Fibroblast of lung (primary cell): ENCODE data around the gene SLC17A5. TPM values are rescaled to one million over a fixed set of nuclear protein-coding genes. Genes with fewer than 3 reads are reported as not detected.
A peak's percentile ranks its signal among the peaks of the same experiment; 100 is the strongest.

Experiments
- DNase-seq, 2 donors: peaks; one replicate each; pipeline versions ENCODE4 v3.0.0 to v3.0.0-alpha.2; 2010; ENCODE audit warnings: low read depth in 2 of 2
- H2AFZ ChIP-seq: 2 replicates; pipeline ENCODE4 v1.5.1; 2012; ENCODE audit warnings: low read length, control low read depth, inconsistent platforms
- H3K27ac ChIP-seq: 2 replicates; pipeline ENCODE4 v1.5.1; 2011; ENCODE audit warnings: low read length, control low read depth; ENCODE audit not compliant: insufficient read depth
- H3K27me3 ChIP-seq: 2 replicates; pipeline ENCODE4 v1.5.1; 2011; ENCODE audit warnings: mild to moderate bottlenecking, low read length; ENCODE audit not compliant: control insufficient read depth, insufficient read depth
- H3K36me3 ChIP-seq: 2 replicates; pipeline ENCODE4 v1.5.1; 2011; ENCODE audit warnings: low read length; ENCODE audit not compliant: control insufficient read depth, insufficient read depth
- H3K4me1 ChIP-seq: 2 replicates; pipeline ENCODE4 v1.5.1; 2011; ENCODE audit warnings: low read length; ENCODE audit not compliant: control insufficient read depth, insufficient read depth; ENCODE audit errors: extremely low read depth
- H3K4me2 ChIP-seq: 2 replicates; pipeline ENCODE4 v1.5.1; 2011; ENCODE audit warnings: low read length, control low read depth; ENCODE audit not compliant: insufficient read depth; ENCODE audit errors: extremely low read depth
- H3K4me3 ChIP-seq, 4 experiments: fragments of 200-600 bp in 1 of 4; sonication (generic) in 1 of 4; replicated peaks in 1 of 4; 2 replicates each; pipeline ENCODE4 v1.5.1; 2011 to 2016; ENCODE audit warnings: low read length in 4 of 4, low read depth in 3 of 4, mild to moderate bottlenecking in 3 of 4, control low read depth in 2 of 4, inconsistent platforms in 1 of 4, mixed read lengths in 1 of 4; ENCODE audit not compliant: insufficient read depth in 1 of 4; ENCODE audit errors: control extremely low read depth in 1 of 4
- H3K79me2 ChIP-seq: 2 replicates; pipeline ENCODE4 v1.5.1; 2012; ENCODE audit warnings: mild to moderate bottlenecking, low read length, inconsistent platforms; ENCODE audit not compliant: control insufficient read depth, insufficient read depth
- H3K9ac ChIP-seq: 2 replicates; pipeline ENCODE4 v1.5.1; 2011; ENCODE audit warnings: mild to moderate bottlenecking, low read length, control low read depth; ENCODE audit not compliant: insufficient read depth
- H3K9me3 ChIP-seq: 2 replicates; pipeline ENCODE4 v1.5.1; 2012; ENCODE audit warnings: low read depth, low read length; ENCODE audit not compliant: control insufficient read depth, insufficient read depth
- H4K20me1 ChIP-seq: 2 replicates; pipeline ENCODE4 v1.5.1; 2011; ENCODE audit warnings: low read length; ENCODE audit not compliant: control insufficient read depth, insufficient read depth; ENCODE audit errors: extremely low read depth
- EZH2 ChIP-seq: IDR thresholded peaks from 2 replicates; pipeline ENCODE4 v1.5.1; 2012; ENCODE audit warnings: low read length, control low read depth, mild to moderate bottlenecking; ENCODE audit errors: missing control alignments
- polyA plus RNA-seq, 2 donors: library from polyadenylated mRNA; depleted of rRNA in 1 of 2; stranded (reverse) in 1 of 2; unstranded in 1 of 2; fragments of >200 nt; gene quantifications; 2 replicates each; pipeline ENCODE4 v1.2.1, GENCODE V29; 2011 to 2012; ENCODE audit warnings: missing spikeins in 1 of 2
- total RNA-seq: library from RNA; depleted of rRNA; stranded (reverse); fragments of >200 nt; gene quantifications from 2 replicates; pipeline ENCODE4 v1.2.1, GENCODE V29; 2014
- TF ChIP-seq, protein P1 (sequence below), 2 donors: IDR thresholded peaks in 1 of 2; conservative IDR thresholded peaks in 1 of 2; 1 replicate in 1 of 2; 2 replicates in 1 of 2; pipeline ENCODE4 v1.5.1; 2011 to 2012; ENCODE audit warnings: low read length in 2 of 2, control low read depth in 1 of 2, inconsistent platforms in 1 of 2, low read depth in 1 of 2, mild to moderate bottlenecking in 1 of 2

Gene SLC17A5
- total and polyA plus RNA-seq, 2 donors (not counting 1 experiment from before 2014, with no cell fraction given): 39.3 to 56.8 TPM

DNA sequence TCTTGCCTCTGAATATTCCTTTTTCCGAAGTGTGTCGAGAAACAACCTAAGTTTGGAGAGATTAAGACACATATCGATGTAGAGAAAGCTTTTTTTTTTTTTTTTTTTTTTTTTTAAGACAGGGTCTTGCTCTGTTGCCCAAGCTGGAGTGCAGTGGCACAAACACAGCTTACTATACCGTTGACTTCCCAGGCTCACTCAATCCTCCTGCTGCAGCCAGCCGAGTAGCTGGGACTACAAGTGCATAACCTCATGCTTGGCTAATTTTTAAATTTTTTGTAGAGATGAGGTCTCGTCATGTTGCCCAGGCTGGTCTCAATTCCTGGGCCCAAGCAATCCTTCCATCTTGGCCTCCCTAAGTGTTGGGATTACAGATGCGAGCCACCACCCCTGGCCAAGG is 21.4 kb downstream of the SLC17A5 start:
- DNase-seq: no peak
- H3K9me3 ChIP-seq: no peaks in the 10 kb centered on the region
- H3K27me3 ChIP-seq: no peaks in the 10 kb centered on the region
- peaks cover 7% of the 10 kb centered on the region for H3K4me1 ChIP-seq
- H3K79me2 ChIP-seq: no peaks in the 10 kb centered on the region
- H3K27ac ChIP-seq: no peak overlapping the region
- H3K4me2 ChIP-seq: no peak overlapping the region
- H3K4me3 ChIP-seq: no peak overlapping the region
- peaks cover 1% of the 10 kb centered on the region for H3K36me3 ChIP-seq
- no peaks in the 10 kb centered on the region for H4K20me1 ChIP-seq
- no peak overlapping the region for H2AFZ ChIP-seq
- no peak overlapping the region for H3K9ac ChIP-seq
- TF ChIP-seq, protein P1, sequence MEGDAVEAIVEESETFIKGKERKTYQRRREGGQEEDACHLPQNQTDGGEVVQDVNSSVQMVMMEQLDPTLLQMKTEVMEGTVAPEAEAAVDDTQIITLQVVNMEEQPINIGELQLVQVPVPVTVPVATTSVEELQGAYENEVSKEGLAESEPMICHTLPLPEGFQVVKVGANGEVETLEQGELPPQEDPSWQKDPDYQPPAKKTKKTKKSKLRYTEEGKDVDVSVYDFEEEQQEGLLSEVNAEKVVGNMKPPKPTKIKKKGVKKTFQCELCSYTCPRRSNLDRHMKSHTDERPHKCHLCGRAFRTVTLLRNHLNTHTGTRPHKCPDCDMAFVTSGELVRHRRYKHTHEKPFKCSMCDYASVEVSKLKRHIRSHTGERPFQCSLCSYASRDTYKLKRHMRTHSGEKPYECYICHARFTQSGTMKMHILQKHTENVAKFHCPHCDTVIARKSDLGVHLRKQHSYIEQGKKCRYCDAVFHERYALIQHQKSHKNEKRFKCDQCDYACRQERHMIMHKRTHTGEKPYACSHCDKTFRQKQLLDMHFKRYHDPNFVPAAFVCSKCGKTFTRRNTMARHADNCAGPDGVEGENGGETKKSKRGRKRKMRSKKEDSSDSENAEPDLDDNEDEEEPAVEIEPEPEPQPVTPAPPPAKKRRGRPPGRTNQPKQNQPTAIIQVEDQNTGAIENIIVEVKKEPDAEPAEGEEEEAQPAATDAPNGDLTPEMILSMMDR (conservative IDR thresholded peaks at IDR 0.05 in 1 of 2, IDR thresholded peaks at IDR 0.05 in 1 of 2; ENCODE audit: low read depth in 1 of 2, low read length in 2 of 2): no peak
- no peak for TF ChIP-seq EZH2

DNA sequence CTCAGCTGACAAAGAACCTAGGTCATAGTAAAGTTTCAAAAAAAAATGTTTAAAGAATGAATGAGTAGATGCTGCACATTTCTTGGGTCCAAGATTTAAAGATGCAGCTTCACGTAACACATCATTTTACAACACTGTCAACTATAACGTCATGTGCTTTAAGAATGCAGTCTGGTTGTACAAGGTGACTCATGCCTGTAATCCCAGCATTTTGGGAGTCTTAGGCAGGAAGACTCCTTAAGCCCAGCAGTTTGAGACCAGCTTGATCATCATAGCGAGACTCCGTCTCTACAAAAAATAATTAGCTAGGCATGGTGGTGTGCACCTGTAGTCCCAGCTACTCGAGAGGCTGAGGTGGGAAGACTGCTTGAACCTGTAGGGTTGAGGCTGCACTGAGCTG is 21.9 kb downstream of the SLC17A5 start:
- Histone ChIP-seq H3K79me2 (no peaks in the 10 kb centered on the region), H4K20me1 (no peaks in the 10 kb centered on the region), H3K4me1 (peaks cover 7% of the 10 kb centered on the region), H3K27me3 (no peaks in the 10 kb centered on the region), H3K27ac (no peak overlapping the region), H2AFZ (no peak overlapping the region), H3K4me3 (no peak overlapping the region), H3K36me3 (peaks cover 1% of the 10 kb centered on the region), H3K9ac (no peak overlapping the region), H3K9me3 (no peaks in the 10 kb centered on the region), H3K4me2 (no peak overlapping the region)
- TF ChIP-seq EZH2: no peak
- TF ChIP-seq, protein P1 (conservative IDR thresholded peaks at IDR 0.05 in 1 of 2, IDR thresholded peaks at IDR 0.05 in 1 of 2; ENCODE audit: low read depth in 1 of 2, low read length in 2 of 2): no peak
- DNase-seq: peak; percentile 44 to 56

DNA sequence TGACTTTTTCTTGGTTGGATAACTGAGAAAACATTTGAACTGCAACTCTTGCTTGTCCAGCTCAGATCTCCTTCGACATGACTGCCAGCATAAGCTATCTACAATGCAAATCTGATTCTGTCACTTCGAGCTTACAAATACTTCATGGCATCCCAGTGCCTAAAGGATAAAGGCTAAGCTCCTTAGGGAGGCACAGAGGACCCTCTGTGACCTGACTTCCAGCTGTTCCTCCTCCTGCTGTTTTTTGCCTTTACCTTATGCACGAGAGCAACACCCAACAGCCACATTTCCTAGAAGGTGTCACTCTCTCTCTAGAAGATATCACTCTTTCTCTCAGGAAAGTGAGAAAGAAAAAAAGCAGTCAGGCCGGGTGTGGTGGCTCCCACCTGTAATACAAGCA is 23.4 kb downstream of the SLC17A5 start:
- no peaks in the 10 kb centered on the region for H3K9me3 ChIP-seq
- TF ChIP-seq EZH2: no peak
- TF ChIP-seq, protein P1 (conservative IDR thresholded peaks at IDR 0.05 in 1 of 2, IDR thresholded peaks at IDR 0.05 in 1 of 2; ENCODE audit: low read depth in 1 of 2, low read length in 2 of 2): no peak

More for the DNA sequence above, 23.4 kb downstream of the SLC17A5 start:
- H3K9ac ChIP-seq: no peak overlapping the region
- H3K4me2 ChIP-seq: no peak overlapping the region
- no peak overlapping the region for H2AFZ ChIP-seq
- DNase-seq: no peak
- H4K20me1 ChIP-seq: no peaks in the 10 kb centered on the region
- no peaks in the 10 kb centered on the region for H3K79me2 ChIP-seq
- H3K27me3 ChIP-seq: no peaks in the 10 kb centered on the region
- peaks cover 1% of the 10 kb centered on the region for H3K36me3 ChIP-seq
- H3K4me1 ChIP-seq: peaks cover 7% of the 10 kb centered on the region
- no peak overlapping the region for H3K27ac ChIP-seq
- H3K4me3 ChIP-seq: no peak overlapping the region
